ENCODE data around the gene MOSMO. TPM values are rescaled to one million over a fixed set of nuclear protein-coding genes. Genes with fewer than 3 reads are reported as not detected.

Gene MOSMO
- total and polyA plus RNA-seq, 2 of the 13 experiments (the other 11 are each of a cell fraction or from before 2014, with no cell fraction given), result 26.7 to 32.6 TPM

GRCh38 chr16:22030087-22030812, 22.3 kb downstream of the MOSMO start (continued):
- TF ChIP-seq HNF4G (IDR thresholded peaks at IDR 0.05; ENCODE audit: borderline replicate concordance, low read depth, low read length) (peak; percentile 45; the same call in 1 of the 2 replicates), HNF4G (CRISPR knock-in tag; IDR thresholded peaks at IDR 0.05; ENCODE audit: borderline replicate concordance, low read depth) (no peak), KDM3A (CRISPR knock-in tag; IDR thresholded peaks at IDR 0.05; ENCODE audit: low read depth) (0 out of 2 replicates have a peak, but pooled peaks have one; percentile 33), HMGA1 (CRISPR knock-in tag; conservative IDR thresholded peaks at IDR 0.05) (0 out of 2 replicates have a peak, but pooled peaks have one; percentile 89), ZNF121 (CRISPR knock-in tag; IDR thresholded peaks at IDR 0.05) (peak; percentile 69; the same call in 1 of the 2 replicates), ZNF468 (CRISPR knock-in tag; IDR thresholded peaks at IDR 0.05) (no peak), ZNF556 (CRISPR knock-in tag; IDR thresholded peaks at IDR 0.05; ENCODE audit: borderline replicate concordance) (no peak), TOE1 (CRISPR knock-in tag; IDR thresholded peaks at IDR 0.05) (0 out of 2 replicates have a peak, but pooled peaks have one; percentile 14), CEBPB (IDR thresholded peaks at IDR 0.05; ENCODE audit: borderline replicate concordance, low read depth, low read length) (peak; percentile 89), CEBPG (CRISPR knock-in tag; IDR thresholded peaks at IDR 0.05) (peak; percentile 92), PHB2 (IDR thresholded peaks at IDR 0.05; ENCODE audit: partially characterized antibody) (no peak), ZKSCAN8 (CRISPR knock-in tag; IDR thresholded peaks at IDR 0.05; ENCODE audit: borderline replicate concordance) (peak; percentile 67; the same call in 1 of the 2 replicates), ZBTB42 (CRISPR knock-in tag; IDR thresholded peaks at IDR 0.05) (0 out of 2 replicates have a peak, but pooled peaks have one; percentile 11), CREM (IDR thresholded peaks at IDR 0.05) (peak; percentile 41; the same call in 1 of the 2 replicates), CREM (CRISPR knock-in tag; IDR thresholded peaks at IDR 0.05) (no peak), TEAD3 (CRISPR knock-in tag; optimal IDR thresholded peaks at IDR 0.05; ENCODE audit: borderline replicate concordance) (peak; percentile 50), RARA (CRISPR knock-in tag; IDR thresholded peaks at IDR 0.05) (peak; percentile 13; the same call in 1 of the 2 replicates), ZBTB46 (CRISPR knock-in tag; IDR thresholded peaks at IDR 0.05; ENCODE audit: borderline replicate concordance) (no peak)

Measured in HepG2 (cell line).